OCI-LY1 (cell line): Measurements from ENCODE around the gene LYG1.

Source experiments
- CTCF ChIP-seq: fragments of 200-600 bp; sonication (generic), shearing (Covaris generic); IDR thresholded peaks from 2 replicates; pipeline ENCODE4 v1.5.1; 2017; ENCODE audit warnings: mild to moderate bottlenecking, antibody characterized with exemption, low read length, moderate library complexity, mixed read lengths
- EZH2 ChIP-seq: fragments of 200-600 bp; sonication (generic), shearing (Covaris generic); IDR thresholded peaks from 2 replicates; pipeline ENCODE4 v1.8.0; 2017; ENCODE audit warnings: borderline replicate concordance, mixed run types, mild to moderate bottlenecking, antibody characterized with exemption, low read length, moderate library complexity, mixed read lengths

- TF ChIP-seq CTCF (no peak), EZH2 (no peak)
These were observed 41.5 kb downstream of the LYG1 start for GRCh38 chr2:99259465-99259864.
